Nephron progenitor cell (in vitro differentiated cells): ENCODE results near the gene MYL10.

Experiments used
- DNase-seq: peaks from one replicate; pipeline ENCODE4 v3.0.0; 2021
- H3K27ac Mint-ChIP-seq: 2 replicates; pipeline ENCODE4 v1.8.0; 2021; ENCODE audit warnings: mild to moderate bottlenecking, moderate library complexity, mixed read lengths
- H3K27me3 Mint-ChIP-seq: 2 replicates; pipeline ENCODE4 v1.8.0; 2021; ENCODE audit warnings: mild to moderate bottlenecking, low read depth, mixed read lengths; ENCODE audit not compliant: poor library complexity
- H3K36me3 Mint-ChIP-seq: 2 replicates; pipeline ENCODE4 v1.8.0; 2021; ENCODE audit warnings: low read depth, mixed read lengths
- H3K4me1 Mint-ChIP-seq: 2 replicates; pipeline ENCODE4 v1.8.0; 2021; ENCODE audit warnings: mixed read lengths
- H3K4me3 Mint-ChIP-seq: 2 replicates; pipeline ENCODE4 v1.8.0; 2021; ENCODE audit warnings: mild to moderate bottlenecking, moderate library complexity, mixed read lengths
- H3K9me3 Mint-ChIP-seq: 2 replicates; pipeline ENCODE4 v1.8.0; 2021; ENCODE audit warnings: mild to moderate bottlenecking, moderate library complexity, mixed read lengths
- CTCF ChIP-seq: fragments of 200-600 bp; sonication (generic); IDR thresholded peaks from 2 replicates; pipeline ENCODE4 v1.5.0; 2021; ENCODE audit warnings: antibody characterized with exemption

The MYL10 gene

DNA sequence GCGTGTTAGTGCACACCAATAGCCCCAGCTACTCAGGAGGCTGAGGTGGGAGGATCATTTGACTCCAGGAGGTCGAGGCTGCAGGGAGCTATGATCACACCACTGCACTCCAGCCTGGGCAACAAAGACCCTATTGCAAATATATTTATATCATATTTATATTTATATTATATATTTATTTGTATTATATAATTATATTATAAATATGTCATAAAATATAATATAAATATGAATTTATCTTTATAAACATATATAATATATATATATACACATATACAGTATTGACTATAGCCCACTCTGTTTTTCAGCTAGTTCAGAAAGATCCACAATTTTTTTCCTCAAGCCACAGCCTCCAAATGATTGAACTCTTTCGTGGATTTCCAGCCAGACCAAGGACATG lies 45.3 kb upstream of the MYL10 start:
- no peak overlapping the region for H3K4me3 Mint-ChIP-seq
- TF ChIP-seq CTCF: no peak
- H3K9me3 Mint-ChIP-seq: peaks cover 9% of the 10 kb centered on the region
- DNase-seq: no peak
- H3K36me3 Mint-ChIP-seq: no peaks in the 10 kb centered on the region
- no peak overlapping the region for H3K27ac Mint-ChIP-seq
- H3K27me3 Mint-ChIP-seq: no peaks in the 10 kb centered on the region
- peaks cover 36% of the 10 kb centered on the region for H3K4me1 Mint-ChIP-seq

- DNase-seq: no peak
- H3K4me3 Mint-ChIP-seq: no peak overlapping the region
- H3K9me3 Mint-ChIP-seq: peaks cover 9% of the 10 kb centered on the region
- no peak overlapping the region for H3K27ac Mint-ChIP-seq
- H3K27me3 Mint-ChIP-seq: no peaks in the 10 kb centered on the region
- TF ChIP-seq CTCF: no peak
- no peaks in the 10 kb centered on the region for H3K36me3 Mint-ChIP-seq
- peaks cover 36% of the 10 kb centered on the region for H3K4me1 Mint-ChIP-seq
These were observed 44.9 kb upstream of the MYL10 start for GRCh38 chr7:101673951-101674350.

DNA sequence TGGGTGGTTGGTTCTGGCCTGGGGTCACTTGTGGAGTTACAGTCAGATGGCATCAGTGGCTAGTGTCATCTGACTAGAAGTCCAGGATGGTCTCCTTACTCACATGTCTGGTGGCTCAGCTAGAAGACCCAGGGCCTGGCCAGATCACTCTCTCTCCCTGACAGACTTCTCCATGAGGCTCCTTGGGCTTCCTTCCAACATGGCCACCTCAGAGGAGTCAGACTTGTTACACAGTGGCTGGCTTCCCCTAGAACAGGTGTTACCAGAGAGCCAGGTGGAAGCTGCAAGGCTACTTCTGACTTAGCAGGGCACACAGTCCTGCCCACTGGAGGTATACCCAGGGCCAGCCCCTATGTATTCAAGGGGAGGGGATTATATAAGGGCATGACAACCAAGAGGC lies 44.2 kb upstream of the MYL10 start:
- Mint-ChIP-seq H3K36me3 (peaks cover 6% of the 10 kb centered on the region), H3K9me3 (peaks cover 15% of the 10 kb centered on the region), H3K4me1 (peaks cover 36% of the 10 kb centered on the region), H3K27me3 (no peaks in the 10 kb centered on the region), H3K27ac (no peak overlapping the region), H3K4me3 (no peak overlapping the region)
- no peak for TF ChIP-seq CTCF
- DNase-seq: no peak

- Mint-ChIP-seq H3K27me3 (peaks cover 6% of the 10 kb centered on the region), H3K4me3 (no peak overlapping the region), H3K36me3 (peaks cover 6% of the 10 kb centered on the region), H3K27ac (no peak overlapping the region), H3K4me1 (peaks cover 24% of the 10 kb centered on the region), H3K9me3 (peaks cover 25% of the 10 kb centered on the region)
- no peak for TF ChIP-seq CTCF
- DNase-seq: no peak
These were observed 42.6 kb upstream of the MYL10 start for GRCh38 chr7:101671371-101672356.

DNA sequence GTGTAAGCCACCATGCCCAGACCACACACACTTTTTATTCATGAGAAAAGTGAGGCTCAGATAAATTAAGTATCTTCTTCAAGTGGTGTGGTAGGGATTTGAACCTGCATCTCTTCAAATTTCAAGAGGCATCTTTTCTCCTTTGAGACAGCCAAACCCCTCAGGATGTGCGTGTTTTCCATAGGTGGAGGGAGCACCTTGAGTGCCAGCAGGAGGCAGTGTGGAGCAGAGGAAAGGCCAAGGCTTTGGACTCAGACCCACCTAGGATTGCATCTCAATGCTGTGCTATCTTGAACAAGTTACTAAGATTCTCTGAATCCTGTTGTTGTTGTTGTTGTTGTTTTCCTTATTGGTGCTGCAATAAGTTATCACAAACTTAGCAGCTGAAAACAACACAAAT lies 40.2 kb upstream of the MYL10 start:
- H3K36me3 Mint-ChIP-seq: peaks cover 6% of the 10 kb centered on the region
- DNase-seq: no peak
- H3K27ac Mint-ChIP-seq: no peak overlapping the region
- peaks cover 25% of the 10 kb centered on the region for H3K9me3 Mint-ChIP-seq
- H3K27me3 Mint-ChIP-seq: peaks cover 11% of the 10 kb centered on the region
- no peak for TF ChIP-seq CTCF
- H3K4me3 Mint-ChIP-seq: no peak overlapping the region
- H3K4me1 Mint-ChIP-seq: peaks cover 29% of the 10 kb centered on the region

DNA sequence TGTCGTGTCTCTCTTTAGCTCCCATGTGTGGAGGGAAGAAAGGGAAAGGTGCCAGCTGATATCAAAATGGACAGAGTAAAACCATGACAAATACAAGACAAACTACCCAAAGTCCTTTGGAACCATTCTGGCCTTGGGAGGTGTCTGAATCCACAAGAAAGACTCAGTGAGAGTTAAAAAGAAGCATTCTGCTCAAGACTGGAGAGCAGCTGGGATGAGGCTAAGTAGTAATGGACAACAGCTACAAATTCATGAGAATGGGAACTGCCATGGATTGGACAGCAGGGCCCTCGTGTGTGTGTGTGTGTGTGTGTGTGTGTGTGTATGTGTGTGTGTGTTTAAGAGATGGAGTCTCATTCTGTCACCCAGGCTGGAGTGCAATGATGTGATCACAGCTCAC lies 39.6 kb upstream of the MYL10 start:
- peaks cover 6% of the 10 kb centered on the region for H3K36me3 Mint-ChIP-seq
- peaks cover 25% of the 10 kb centered on the region for H3K9me3 Mint-ChIP-seq
- peaks cover 11% of the 10 kb centered on the region for H3K27me3 Mint-ChIP-seq
- TF ChIP-seq CTCF: no peak
- no peak overlapping the region for H3K4me3 Mint-ChIP-seq
- DNase-seq: no peak
- peaks cover 30% of the 10 kb centered on the region for H3K4me1 Mint-ChIP-seq
- no peak overlapping the region for H3K27ac Mint-ChIP-seq
